HFF-Myc (cell line): Measurements from ENCODE around the gene ENO4.

Experiments
- DNase-seq: peaks from one replicate; pipeline ENCODE4 v3.0.0-alpha.2; 2011; ENCODE audit warnings: low read depth; ENCODE audit errors: extremely low read depth
- H3K4me3 ChIP-seq: replicated peaks from 2 replicates; pipeline ENCODE4 v1.5.1; 2011; ENCODE audit warnings: low read depth, mild to moderate bottlenecking, control low read depth, low read length
- CTCF ChIP-seq: IDR thresholded peaks from 2 replicates; pipeline ENCODE4 v1.5.1; 2012; ENCODE audit warnings: mild to moderate bottlenecking, low read depth, low read length, control low read depth; ENCODE audit errors: missing control alignments

The ENO4 gene

DNA sequence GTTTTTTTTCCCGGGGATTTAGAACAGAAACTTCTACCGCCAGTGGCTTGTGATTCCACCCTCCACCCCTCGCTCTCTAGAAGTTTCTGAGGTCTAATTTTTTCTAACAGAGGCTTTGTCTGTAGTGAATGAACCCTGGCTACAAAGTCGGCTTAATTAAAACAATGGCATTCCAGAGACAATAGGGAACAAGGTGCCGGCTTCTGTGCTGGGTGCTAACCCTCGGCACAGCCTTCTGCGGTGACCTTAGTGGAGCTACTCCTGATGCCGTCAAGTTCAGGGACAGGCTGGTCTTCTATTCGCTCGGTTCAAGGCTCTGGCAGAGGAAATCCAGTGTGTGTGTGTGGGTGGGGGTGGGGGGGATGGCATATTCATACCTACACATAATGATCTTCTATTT, 32.1 kb upstream of the ENO4 start:
- DNase-seq, result no peak
- no peak for TF ChIP-seq CTCF
- no peak overlapping the region for H3K4me3 ChIP-seq

DNA sequence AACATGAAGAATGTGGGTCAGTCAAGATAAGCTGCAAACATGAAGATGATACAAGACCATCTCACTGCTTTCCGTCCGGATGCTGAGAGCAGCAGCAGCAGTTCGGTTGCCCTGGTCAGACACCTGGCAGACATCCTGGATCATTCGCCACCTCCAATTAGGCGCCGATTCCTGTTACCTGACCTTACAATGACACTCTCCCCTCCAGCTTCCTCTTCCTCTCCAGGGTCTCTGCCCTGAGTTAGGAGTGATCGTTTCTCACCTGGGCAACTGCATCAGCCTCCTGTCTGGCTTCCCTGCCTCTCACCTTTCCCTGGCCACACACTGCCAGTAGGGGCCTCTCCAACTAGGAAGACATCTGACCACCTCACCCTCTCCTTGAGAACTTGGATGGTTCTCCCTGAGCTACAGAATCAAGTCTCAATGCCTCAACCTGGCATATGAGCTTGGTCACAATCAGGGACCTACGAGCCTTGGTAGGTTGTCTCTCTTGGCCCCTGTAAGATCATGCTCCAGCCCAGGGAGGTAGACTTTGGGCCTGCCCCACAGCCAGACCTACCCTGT, 31.4 kb upstream of the ENO4 start:
- H3K4me3 ChIP-seq, result no peak overlapping the region
- DNase-seq, result no peak
- TF ChIP-seq CTCF, result no peak

DNA sequence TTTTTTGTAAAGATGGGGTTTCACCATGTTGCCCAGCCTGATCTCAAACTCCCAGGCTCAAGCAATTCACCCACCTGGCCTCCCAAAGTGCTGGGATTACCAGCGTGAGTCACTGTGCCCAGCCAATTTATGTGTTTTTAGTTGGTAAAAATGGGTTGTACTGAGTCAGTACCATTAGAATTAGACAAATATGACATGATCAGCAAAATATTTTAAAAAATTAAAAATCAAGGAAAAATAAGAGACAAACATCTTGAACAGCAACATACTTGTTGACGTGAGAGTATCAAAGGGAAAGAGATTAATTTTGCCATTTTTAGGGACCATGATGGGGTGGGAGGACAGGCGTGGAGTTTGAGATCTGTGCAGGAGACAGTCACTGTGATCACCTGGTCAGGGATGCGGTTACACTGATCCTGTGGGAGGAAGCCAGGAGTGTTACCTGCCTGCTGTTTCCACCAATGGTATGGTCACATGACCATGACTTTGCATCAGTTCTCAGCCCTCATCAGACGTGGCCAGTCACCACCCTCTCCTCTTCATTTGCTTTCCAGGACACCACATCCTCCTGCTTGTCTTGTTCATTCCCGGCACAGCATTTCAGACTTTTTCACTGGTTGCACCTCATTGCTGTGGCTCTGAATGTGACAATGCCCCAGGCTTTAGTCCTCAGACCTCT, 29.2 kb upstream of the ENO4 start:
- TF ChIP-seq CTCF, result no peak
- no peak overlapping the region for H3K4me3 ChIP-seq
- no peak for DNase-seq

- TF ChIP-seq CTCF, result no peak
- DNase-seq, result no peak
- H3K4me3 ChIP-seq, result no peak overlapping the region
Measured at GRCh38 chr10:116825901-116826300, 23.4 kb upstream of the ENO4 start.

DNA sequence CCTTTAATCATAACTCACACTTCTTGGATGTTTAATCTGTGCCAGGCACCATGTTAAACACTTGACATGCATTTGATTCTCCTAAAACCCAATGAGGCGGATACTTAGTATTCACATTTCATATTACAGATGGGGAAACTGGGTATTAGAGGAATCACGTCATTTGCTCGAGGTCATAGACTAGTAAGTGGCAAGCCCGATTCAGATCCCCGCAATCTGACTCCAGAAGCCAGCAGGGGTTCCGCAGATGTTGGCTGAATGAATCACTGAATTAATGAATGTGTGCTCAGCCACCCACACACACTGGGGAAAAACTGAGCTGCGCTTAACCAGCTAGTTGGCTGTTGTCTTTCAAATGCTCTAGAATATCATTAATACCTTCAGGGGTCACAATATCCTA, 22.5 kb upstream of the ENO4 start:
- no peak for TF ChIP-seq CTCF
- H3K4me3 ChIP-seq, result no peak overlapping the region
- peak; percentile 27 for DNase-seq

DNA sequence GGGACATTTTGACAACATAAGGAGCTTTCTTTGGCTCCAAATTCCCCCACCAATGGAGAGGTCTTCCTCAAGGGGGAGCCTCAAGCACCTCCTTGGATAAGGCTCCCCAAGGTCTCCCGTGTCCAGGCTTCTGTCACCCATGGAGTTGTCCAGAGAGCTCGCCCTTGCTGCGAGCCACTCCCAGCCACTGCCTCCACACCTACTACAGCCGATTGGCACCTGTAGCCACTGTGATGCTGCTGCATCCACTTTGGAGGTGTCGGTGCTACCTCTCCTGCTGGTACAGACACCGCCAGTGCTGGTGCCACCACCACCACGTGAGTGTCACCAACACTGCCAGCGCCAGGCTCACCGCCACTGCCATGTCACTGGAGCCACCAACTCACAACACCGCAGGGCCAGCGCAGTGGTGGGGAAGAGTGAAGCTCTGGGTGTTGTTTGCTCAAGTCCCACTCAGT, 22.1 kb upstream of the ENO4 start:
- TF ChIP-seq CTCF, result peak; percentile 16
- no peak overlapping the region for H3K4me3 ChIP-seq
- no peak for DNase-seq
